Dedifferentiated amniotic fluid mesenchymal stem cell (primary cell): ENCODE results near the gene PHPT1.

Source experiments
- DNase-seq: peaks from one replicate; pipeline ENCODE4 v3.0.0-alpha.2; 2016; ENCODE audit errors: extremely low spot score

The PHPT1 gene

DNA sequence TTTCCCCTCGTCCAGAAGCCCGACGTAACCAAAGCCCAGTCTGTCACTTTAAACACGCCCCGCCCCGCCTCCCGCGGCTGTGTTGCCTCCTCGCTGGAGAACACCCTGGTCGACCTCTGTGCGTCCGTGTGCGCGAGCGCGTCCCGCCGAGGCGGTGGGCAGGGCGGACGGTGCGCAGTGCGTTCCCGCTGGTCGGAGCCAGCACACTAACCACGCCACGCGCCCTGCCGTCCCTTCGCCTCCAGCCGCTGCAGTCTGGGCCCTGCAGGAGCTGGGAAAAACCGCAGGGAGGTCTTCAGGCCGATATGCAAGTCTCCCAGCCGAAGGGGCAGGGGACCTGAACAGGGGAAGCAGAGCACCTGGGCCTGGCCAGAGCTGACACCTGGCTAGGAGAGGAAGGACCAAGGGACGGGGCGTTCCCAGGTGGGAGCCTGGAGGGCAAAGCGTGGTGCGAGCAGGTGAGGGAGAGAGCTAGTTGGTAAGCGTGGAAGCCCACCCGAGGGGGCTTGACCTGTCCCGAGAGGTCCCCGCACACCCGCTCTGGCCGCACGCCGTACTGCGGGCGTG, 1.3 kb upstream of the PHPT1 start:
- DNase-seq = peak; percentile 72

DNA sequence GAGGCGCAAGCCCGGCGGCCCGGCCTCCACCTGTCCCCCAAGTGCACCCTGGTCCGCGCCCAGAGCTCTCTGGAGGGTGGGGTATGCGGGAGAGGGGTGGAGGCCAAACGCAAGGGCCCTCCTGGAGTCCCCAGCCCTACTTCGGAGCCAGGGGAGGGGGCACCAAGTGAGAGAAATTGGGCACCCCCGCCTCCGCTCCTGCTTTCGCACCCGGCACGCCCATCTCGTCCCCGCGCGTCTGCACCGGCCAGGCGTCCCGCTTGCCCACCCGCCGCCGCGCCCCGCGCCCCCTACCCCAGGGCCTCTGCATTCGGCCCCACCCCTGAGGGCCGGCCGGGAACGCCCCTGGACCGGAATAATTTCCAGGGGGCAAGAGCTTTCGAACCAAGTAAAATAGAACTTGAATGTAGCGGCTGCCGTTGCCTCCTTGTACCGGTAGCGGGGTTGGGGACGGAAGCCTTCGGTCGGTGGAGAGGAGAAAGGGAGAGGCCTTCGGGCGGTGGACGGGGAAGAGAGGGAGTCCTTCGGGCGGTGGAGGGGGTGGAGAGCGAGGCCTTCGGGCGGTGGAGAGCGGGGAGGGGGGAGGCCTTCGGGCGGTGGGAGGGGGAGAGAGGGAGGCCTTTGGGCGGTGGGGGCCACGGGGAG, 694 bp upstream of the PHPT1 start:
- DNase-seq = peak; percentile 29

- no peak for DNase-seq
Measured at GRCh38 chr9:136849960-136850865, 1.0 kb downstream of the PHPT1 start.

GRCh38 chr9:136850866-136851775, 1.9 kb downstream of the PHPT1 start:
- DNase-seq = no peak

DNA sequence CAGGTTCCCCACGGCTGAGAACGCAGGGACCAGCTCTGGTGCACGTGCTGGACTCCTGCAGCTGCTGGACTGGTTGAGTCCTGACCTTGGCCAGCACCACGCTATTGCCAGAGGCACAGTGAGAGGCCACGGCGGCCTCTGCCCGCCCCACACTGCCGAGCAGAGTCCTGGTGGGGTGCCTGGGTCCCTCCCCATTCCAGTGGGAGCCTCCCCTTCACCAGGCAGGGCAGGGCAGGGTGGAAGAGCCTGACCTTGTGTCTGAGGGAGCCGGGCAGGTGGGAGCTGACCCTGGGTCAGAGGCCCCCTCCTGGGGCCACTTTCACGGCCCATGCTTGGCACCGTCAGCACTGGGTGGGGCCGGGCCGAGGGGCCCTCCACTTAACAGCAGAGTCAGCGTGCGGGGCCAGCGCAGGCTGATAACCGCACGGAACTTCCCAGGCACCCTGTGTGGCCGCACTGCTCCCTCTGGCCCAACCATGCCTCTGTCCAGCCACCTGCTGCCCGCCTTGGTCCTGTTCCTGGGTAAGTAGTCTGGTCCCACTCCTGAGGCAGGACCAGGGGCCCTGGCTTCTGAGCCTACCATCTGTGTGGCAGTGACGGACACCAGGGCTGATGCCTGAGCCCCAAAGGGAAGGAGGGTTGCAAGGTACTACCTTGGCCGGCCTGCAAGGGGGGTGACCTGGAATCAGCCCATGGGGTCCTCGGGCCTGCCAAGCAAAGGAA, 2.9 kb downstream of the PHPT1 start, which contains the start of gene MAMDC4:
Gene MAMDC4, plus strand, starts transcription at position 406 of the 723 bp plus-strand sequence. Its CDS starts 71 bp downstream, at position 477.
- DNase-seq = no peak

GRCh38 chr9:136852664-136853595, 3.7 kb downstream of the PHPT1 start:
- DNase-seq = no peak

GRCh38 chr9:136853596-136854112, 4.4 kb downstream of the PHPT1 start:
- no peak for DNase-seq

DNA sequence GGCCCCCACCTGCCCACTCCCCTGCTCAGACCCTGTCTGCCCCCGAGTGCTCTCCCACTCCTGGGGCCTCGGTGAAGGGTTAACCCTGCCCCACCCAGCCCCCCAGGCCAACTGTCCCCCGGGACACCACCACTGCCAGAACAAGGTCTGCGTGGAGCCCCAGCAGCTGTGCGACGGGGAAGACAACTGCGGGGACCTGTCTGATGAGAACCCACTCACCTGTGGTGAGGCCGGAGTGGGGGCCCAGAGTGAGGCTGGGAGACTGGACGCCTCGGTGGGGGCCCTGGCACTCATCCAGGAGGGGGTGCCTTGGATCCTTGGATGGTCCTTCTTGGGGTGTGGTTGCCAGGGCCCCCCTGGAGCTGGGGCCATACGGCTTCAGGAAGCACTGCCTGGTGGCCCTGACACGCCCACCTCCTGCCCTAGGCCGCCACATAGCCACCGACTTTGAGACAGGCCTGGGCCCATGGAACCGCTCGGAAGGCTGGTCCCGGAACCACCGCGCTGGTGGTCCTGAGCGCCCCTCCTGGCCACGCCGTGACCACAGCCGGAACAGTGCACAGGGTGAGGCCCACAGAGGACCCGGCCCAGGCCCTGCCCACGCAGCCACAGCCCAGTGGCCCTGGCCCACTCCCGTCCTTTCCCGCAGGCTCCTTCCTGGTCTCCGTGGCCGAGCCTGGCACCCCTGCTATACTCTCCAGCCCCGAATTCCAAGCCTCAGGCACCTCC, 5.1 kb downstream of the PHPT1 start:
- no peak for DNase-seq

DNA sequence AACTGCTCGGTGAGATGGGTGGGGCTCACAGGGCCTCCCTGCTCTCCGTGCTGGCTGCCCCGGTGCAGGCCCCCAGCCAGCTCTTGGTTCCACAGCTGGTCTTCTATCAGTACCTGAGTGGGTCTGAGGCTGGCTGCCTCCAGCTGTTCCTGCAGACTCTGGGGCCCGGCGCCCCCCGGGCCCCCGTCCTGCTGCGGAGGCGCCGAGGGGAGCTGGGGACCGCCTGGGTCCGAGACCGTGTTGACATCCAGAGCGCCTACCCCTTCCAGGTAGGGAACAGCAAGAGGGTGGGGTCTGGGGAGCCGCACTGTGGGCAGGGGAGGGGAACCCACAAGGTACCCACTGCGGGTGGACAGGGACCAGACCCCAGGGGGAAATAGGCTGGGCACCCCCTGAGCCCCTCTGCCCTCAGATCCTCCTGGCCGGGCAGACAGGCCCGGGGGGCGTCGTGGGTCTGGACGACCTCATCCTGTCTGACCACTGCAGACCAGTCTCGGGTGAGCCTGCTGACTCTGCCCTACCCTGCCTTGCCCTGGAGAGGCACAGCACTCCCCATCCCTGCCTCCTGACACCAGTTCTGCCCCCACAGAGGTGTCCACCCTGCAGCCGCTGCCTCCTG, 5.7 kb downstream of the PHPT1 start:
- no peak for DNase-seq

- DNase-seq = no peak
Measured at GRCh38 chr9:136855461-136856078, 6.4 kb downstream of the PHPT1 start.

- no peak for DNase-seq
Measured at GRCh38 chr9:136856079-136856476, 6.9 kb downstream of the PHPT1 start.

GRCh38 chr9:136856541-136857141, 7.4 kb downstream of the PHPT1 start:
- DNase-seq = no peak

DNA sequence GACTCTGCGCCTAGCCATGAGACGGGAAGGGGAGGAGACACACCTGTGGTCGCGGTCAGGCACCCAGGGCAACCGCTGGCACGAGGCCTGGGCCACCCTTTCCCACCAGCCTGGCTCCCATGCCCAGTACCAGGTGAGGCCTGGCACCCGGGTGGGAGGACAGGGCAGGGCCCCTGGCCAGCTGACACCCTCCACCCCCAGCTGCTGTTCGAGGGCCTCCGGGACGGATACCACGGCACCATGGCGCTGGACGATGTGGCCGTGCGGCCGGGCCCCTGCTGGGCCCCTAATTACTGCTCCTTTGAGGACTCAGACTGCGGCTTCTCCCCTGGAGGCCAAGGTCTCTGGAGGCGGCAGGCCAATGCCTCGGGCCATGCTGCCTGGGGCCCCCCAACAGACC, 8.0 kb downstream of the PHPT1 start:
- no peak for DNase-seq

DNA sequence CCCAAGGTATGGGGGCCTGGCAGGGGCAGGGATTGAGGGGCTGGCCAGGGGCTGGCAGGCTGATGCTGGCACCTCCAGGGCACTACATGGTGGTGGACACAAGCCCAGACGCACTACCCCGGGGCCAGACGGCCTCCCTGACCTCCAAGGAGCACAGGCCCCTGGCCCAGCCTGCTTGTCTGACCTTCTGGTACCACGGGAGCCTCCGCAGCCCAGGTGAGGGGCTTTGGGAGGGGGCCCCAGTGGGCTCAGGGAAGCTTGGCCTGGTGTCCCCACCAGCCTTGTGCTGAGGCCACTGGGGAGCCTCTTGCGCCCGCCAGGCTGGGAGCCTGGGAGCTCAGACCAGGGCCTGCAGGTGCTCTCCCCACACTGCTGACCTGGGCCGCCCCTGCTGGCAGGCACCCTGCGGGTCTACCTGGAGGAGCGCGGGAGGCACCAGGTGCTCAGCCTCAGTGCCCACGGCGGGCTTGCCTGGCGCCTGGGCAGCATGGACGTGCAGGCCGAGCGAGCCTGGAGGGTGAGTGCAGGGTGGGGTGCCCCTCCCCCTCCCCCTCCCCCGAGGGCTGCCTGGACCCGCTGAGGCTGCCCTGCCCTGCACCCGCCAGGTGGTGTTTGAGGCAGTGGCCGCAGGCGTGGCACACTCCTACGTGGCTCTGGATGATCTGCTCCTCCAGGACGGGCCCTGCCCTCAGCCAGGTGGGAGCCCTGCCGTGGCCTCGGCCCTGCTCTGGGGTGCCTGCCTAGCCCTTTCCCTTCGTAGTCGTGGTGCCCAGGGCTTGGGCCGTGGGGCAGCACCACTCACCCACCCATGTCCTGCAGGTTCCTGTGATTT, 8.6 kb downstream of the PHPT1 start:
- no peak for DNase-seq

DNA sequence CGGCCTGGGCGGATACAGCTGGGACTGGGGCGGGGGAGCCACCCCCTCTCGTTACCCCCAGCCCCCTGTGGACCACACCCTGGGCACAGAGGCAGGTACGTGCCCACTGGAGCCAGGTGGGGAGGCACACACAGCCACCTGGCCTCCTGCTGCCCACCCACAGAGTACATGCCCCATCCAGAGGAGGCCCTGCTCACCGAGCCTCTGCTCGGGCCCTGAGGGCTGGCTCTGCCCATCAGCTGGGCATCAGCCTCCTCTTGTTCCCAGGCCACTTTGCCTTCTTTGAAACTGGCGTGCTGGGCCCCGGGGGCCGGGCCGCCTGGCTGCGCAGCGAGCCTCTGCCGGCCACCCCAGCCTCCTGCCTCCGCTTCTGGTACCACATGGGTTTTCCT, 9.2 kb downstream of the PHPT1 start:
- DNase-seq = no peak

GRCh38 chr9:136858844-136859757, 9.9 kb downstream of the PHPT1 start:
- no peak for DNase-seq
